Mesenchymal stem cell (in vitro differentiated cells and primary cell): ENCODE measurements around the gene RAB38.

Experiments used
- DNase-seq: peaks from one replicate; pipeline ENCODE4 v3.0.0-alpha.2; 2013
- H2AFZ ChIP-seq: one replicate; pipeline ENCODE4 v1.6.1; 2013; ENCODE audit warnings: low read depth, mild to moderate bottlenecking, control low read depth, inconsistent platforms, low read length, moderate library complexity
- H2AK5ac ChIP-seq: 2 replicates; pipeline ENCODE4 v1.6.1; 2013; ENCODE audit warnings: low read length, moderate library complexity, mild to moderate bottlenecking, inconsistent platforms; ENCODE audit not compliant: severe bottlenecking
- H2BK120ac ChIP-seq: one replicate; pipeline ENCODE4 v1.6.1; 2013; ENCODE audit warnings: low read depth, mild to moderate bottlenecking, inconsistent platforms, low read length, moderate library complexity
- H2BK12ac ChIP-seq, 2 experiments: one replicate each; pipeline ENCODE4 v1.6.1; 2013; ENCODE audit warnings: inconsistent platforms in 2 of 2, low read length in 2 of 2, mild to moderate bottlenecking in 2 of 2, moderate library complexity in 2 of 2, control low read depth in 1 of 2
- H2BK15ac ChIP-seq: one replicate; pipeline ENCODE4 v1.6.1; 2013; ENCODE audit warnings: mild to moderate bottlenecking, low read depth, inconsistent platforms; ENCODE audit not compliant: poor library complexity, severe bottlenecking
- H2BK5ac ChIP-seq: 2 replicates; pipeline ENCODE4 v1.6.1; 2013; ENCODE audit warnings: low read depth, mild to moderate bottlenecking, low read length, control low read depth, inconsistent platforms; ENCODE audit not compliant: poor library complexity, severe bottlenecking
- H3K14ac ChIP-seq, 2 experiments: one replicate each; pipeline ENCODE4 v1.6.1; 2013; ENCODE audit warnings: inconsistent platforms in 2 of 2, low read length in 2 of 2, control low read depth in 1 of 2, mild to moderate bottlenecking in 1 of 2, moderate library complexity in 1 of 2
- H3K18ac ChIP-seq, 2 experiments: one replicate each; pipeline ENCODE4 v1.6.1; 2013; ENCODE audit warnings: inconsistent platforms in 2 of 2, low read length in 2 of 2, control low read depth in 1 of 2, low read depth in 1 of 2, mild to moderate bottlenecking in 1 of 2
- H3K23ac ChIP-seq, 2 experiments: one replicate each; pipeline ENCODE4 v1.6.1; 2013; ENCODE audit warnings: inconsistent platforms in 2 of 2, low read length in 2 of 2, mild to moderate bottlenecking in 2 of 2, moderate library complexity in 2 of 2, control low read depth in 1 of 2
- H3K27ac ChIP-seq: 2 replicates; pipeline ENCODE4 v1.5.1; 2013; ENCODE audit warnings: mild to moderate bottlenecking, moderate library complexity, low read length, control low read depth, inconsistent platforms; ENCODE audit not compliant: poor library complexity, severe bottlenecking
- H3K27me3 ChIP-seq, 2 experiments: 2 replicates each; pipeline versions ENCODE4 v1.6.1 to v1.7.0; 2013; ENCODE audit warnings: low read length in 2 of 2, mild to moderate bottlenecking in 2 of 2, moderate library complexity in 2 of 2, control low read depth in 1 of 2, inconsistent platforms in 1 of 2; ENCODE audit not compliant: control insufficient read depth in 1 of 2, insufficient read depth in 1 of 2
- H3K36me3 ChIP-seq, 2 experiments: 2 replicates each; pipeline versions ENCODE4 v1.6.1 to v1.7.0; 2013; ENCODE audit warnings: low read length in 2 of 2, control low read depth in 1 of 2, inconsistent platforms in 1 of 2, low read depth in 1 of 2, mild to moderate bottlenecking in 1 of 2; ENCODE audit not compliant: insufficient read depth in 2 of 2, control insufficient read depth in 1 of 2
- H3K4ac ChIP-seq, 2 experiments: one replicate each; pipeline ENCODE4 v1.6.1; 2013; ENCODE audit warnings: inconsistent platforms in 2 of 2, low read length in 2 of 2, mild to moderate bottlenecking in 2 of 2, moderate library complexity in 2 of 2, control low read depth in 1 of 2, low read depth in 1 of 2
- H3K4me1 ChIP-seq: 2 replicates; pipeline ENCODE4 v1.6.1; 2013; ENCODE audit warnings: low read depth, low read length, control low read depth; ENCODE audit not compliant: control insufficient read depth, insufficient read depth
- H3K4me2 ChIP-seq: 2 replicates; pipeline ENCODE4 v1.6.1; 2013; ENCODE audit warnings: low read length, mild to moderate bottlenecking, inconsistent platforms; ENCODE audit not compliant: poor library complexity, severe bottlenecking
- H3K4me3 ChIP-seq, 2 experiments: 2 replicates each; pipeline versions ENCODE4 v1.5.1 to v1.7.0; 2013; ENCODE audit warnings: low read length in 2 of 2, mild to moderate bottlenecking in 2 of 2, control low read depth in 1 of 2, low read depth in 1 of 2; ENCODE audit not compliant: insufficient read depth in 1 of 2
- H3K79me1 ChIP-seq: replicated peaks from 2 replicates; pipeline ENCODE4 v1.6.1; 2013; ENCODE audit warnings: mild to moderate bottlenecking, control low read depth, low read length, inconsistent platforms; ENCODE audit not compliant: poor library complexity, severe bottlenecking
- H3K9ac ChIP-seq: 2 replicates; pipeline ENCODE4 v1.7.0; 2013; ENCODE audit warnings: mild to moderate bottlenecking, low read length, moderate library complexity
- H3K9me3 ChIP-seq: 2 replicates; pipeline ENCODE4 v1.7.0; 2013; ENCODE audit warnings: mild to moderate bottlenecking, low read length; ENCODE audit not compliant: control insufficient read depth
- H4K8ac ChIP-seq: one replicate; pipeline ENCODE4 v1.6.1; 2013; ENCODE audit warnings: inconsistent platforms, mild to moderate bottlenecking, low read length, moderate library complexity
- H4K91ac ChIP-seq: one replicate; pipeline ENCODE4 v1.6.1; 2013; ENCODE audit warnings: mild to moderate bottlenecking, low read length, inconsistent platforms
- WGBS: methylation state at CpG from one replicate; pipeline ENCODE4 v1.1.7; 2013; ENCODE audit warnings: mixed read lengths; 5-methylcytosine and 5-hydroxymethylcytosine counted together

RAB38 gene

GRCh38 chr11:88179971-88180629 is 4.9 kb upstream of the RAB38 start:
- no peak overlapping the region for H3K27ac ChIP-seq
- no peak overlapping the region for H4K8ac ChIP-seq
- H3K23ac ChIP-seq, result no peak overlapping the region
- no peak for DNase-seq
- H3K4me3 ChIP-seq, result no peak overlapping the region
- WGBS, result no CpG with 5 or more reads among the region's 3 CpGs
- no peak overlapping the region for H2BK12ac ChIP-seq
- H3K79me1 ChIP-seq, result no peaks in the 10 kb centered on the region
- H3K4me2 ChIP-seq, result no peak overlapping the region
- H3K9me3 ChIP-seq, result no peaks in the 10 kb centered on the region
- no peak overlapping the region for H2BK5ac ChIP-seq
- no peak overlapping the region for H3K4ac ChIP-seq
- H2AFZ ChIP-seq, result no peak overlapping the region
- no peak overlapping the region for H3K9ac ChIP-seq
- no peaks in the 10 kb centered on the region for H3K36me3 ChIP-seq
- no peak overlapping the region for H2BK120ac ChIP-seq
- peaks cover 1% of the 10 kb centered on the region for H3K4me1 ChIP-seq
- no peak overlapping the region for H3K18ac ChIP-seq
- H2BK15ac ChIP-seq, result no peak overlapping the region
- H2AK5ac ChIP-seq, result no peak overlapping the region
- H3K14ac ChIP-seq, result no peak overlapping the region
- H4K91ac ChIP-seq, result no peak overlapping the region
- H3K27me3 ChIP-seq, result no peaks in the 10 kb centered on the region

DNA sequence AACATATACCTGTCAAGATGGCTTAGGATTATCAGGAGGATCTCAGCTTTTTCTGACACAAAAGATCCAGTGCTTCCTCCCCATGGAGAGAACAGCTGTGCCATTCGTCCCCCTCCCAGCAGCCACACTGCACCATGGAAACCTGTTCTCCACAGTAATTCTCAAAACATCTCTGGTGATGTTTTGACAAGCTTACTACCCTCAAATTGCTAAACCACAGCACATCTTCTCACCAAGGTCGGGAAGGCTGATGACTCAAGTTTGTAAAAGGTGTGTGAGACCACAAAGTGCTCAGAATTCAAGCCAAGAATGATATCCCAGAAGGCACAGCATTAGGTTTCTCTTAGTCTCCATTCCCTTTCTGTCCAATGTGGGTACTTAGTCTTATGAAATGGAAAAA is 3.9 kb upstream of the RAB38 start:
- Histone ChIP-seq H4K8ac (no peak overlapping the region), H2AFZ (no peak overlapping the region), H2BK120ac (no peak overlapping the region), H3K18ac (no peak overlapping the region), H3K9me3 (no peaks in the 10 kb centered on the region), H3K27me3 (no peaks in the 10 kb centered on the region), H3K23ac (no peak overlapping the region), H3K9ac (no peak overlapping the region), H3K4me3 (no peak overlapping the region), H3K4ac (no peak overlapping the region), H2BK12ac (no peak overlapping the region), H3K4me2 (no peak overlapping the region), H2AK5ac (no peak overlapping the region), H3K4me1 (peaks cover 6% of the 10 kb centered on the region), H2BK15ac (no peak overlapping the region), H2BK5ac (no peak overlapping the region), H3K27ac (peak overlapping the region; percentile 14), H3K14ac (no peak overlapping the region), H3K79me1 (no peaks in the 10 kb centered on the region), H3K36me3 (no peaks in the 10 kb centered on the region), H4K91ac (no peak overlapping the region)
- 51% methylated on average over 2 of the region's 2 CpGs for WGBS
- DNase-seq, result peak; percentile 48

- Histone ChIP-seq H3K4me3 (no peak overlapping the region), H3K27ac (peak overlapping the region; percentile 20), H4K91ac (no peak overlapping the region), H2BK12ac (no peak overlapping the region), H4K8ac (no peak overlapping the region), H3K23ac (no peak overlapping the region), H3K18ac (no peak overlapping the region), H3K79me1 (no peaks in the 10 kb centered on the region), H3K4ac (no peak overlapping the region), H3K9me3 (no peaks in the 10 kb centered on the region), H3K9ac (peak overlapping the region; percentile 66), H3K4me2 (no peak overlapping the region), H2BK15ac (no peak overlapping the region), H2AFZ (no peak overlapping the region), H2BK5ac (no peak overlapping the region), H3K36me3 (no peaks in the 10 kb centered on the region), H2AK5ac (no peak overlapping the region), H2BK120ac (no peak overlapping the region), H3K4me1 (peaks cover 6% of the 10 kb centered on the region), H3K14ac (no peak overlapping the region), H3K27me3 (no peaks in the 10 kb centered on the region)
- no peak for DNase-seq
- 95% methylated on average over 4 of the region's 4 CpGs for WGBS
Measured at GRCh38 chr11:88178191-88178590, 2.9 kb upstream of the RAB38 start.

DNA sequence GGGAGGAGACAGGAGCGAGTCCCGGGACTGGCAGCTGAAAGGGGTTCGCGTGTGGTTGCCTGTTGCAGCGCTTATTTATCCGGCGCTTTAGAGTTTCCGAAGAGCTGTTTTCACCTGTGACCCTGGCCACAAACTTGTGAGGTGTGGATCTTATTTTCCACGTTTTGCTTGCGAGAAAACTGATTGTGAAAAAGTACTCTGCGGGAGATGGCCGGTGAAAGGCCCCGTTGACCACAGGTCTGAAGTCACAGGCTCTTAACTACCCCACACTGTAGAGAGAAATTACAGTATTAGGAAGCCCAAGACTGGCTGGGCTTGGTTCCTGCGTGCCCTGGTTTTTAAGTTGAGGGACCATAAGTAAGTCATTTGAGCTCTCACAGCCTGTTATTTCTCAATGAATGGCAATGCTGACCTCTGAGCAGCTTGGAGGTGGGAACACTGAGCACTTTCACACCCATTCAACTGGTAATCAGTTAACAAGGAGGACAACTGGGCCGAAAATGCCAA is 379 bp upstream of the RAB38 start:
- H3K9me3 ChIP-seq, result no peaks in the 10 kb centered on the region
- peak overlapping the region; percentile 99 for H3K4me2 ChIP-seq
- peaks cover 3% of the 10 kb centered on the region for H3K79me1 ChIP-seq
- peak overlapping the region; percentile 29 for H2AFZ ChIP-seq
- H3K9ac ChIP-seq, result no peak overlapping the region
- H2BK120ac ChIP-seq, result no peak overlapping the region
- peak overlapping the region in 1 of 2 experiments; percentile 62 for H3K4me3 ChIP-seq
- DNase-seq, result peak; percentile 65
- H3K4ac ChIP-seq, result no peak overlapping the region
- H3K36me3 ChIP-seq, result no peaks in the 10 kb centered on the region
- H3K18ac ChIP-seq, result no peak overlapping the region
- H2AK5ac ChIP-seq, result no peak overlapping the region
- H3K14ac ChIP-seq, result no peak overlapping the region
- H3K4me1 ChIP-seq, result peaks cover 6% of the 10 kb centered on the region
- no peak overlapping the region for H3K27ac ChIP-seq
- H2BK5ac ChIP-seq, result no peak overlapping the region
- no peak overlapping the region for H2BK15ac ChIP-seq
- H3K27me3 ChIP-seq, result no peaks in the 10 kb centered on the region
- 3% methylated on average over 14 of the region's 15 CpGs for WGBS
- H4K8ac ChIP-seq, result no peak overlapping the region
- no peak overlapping the region for H3K23ac ChIP-seq
- H4K91ac ChIP-seq, result no peak overlapping the region
- H2BK12ac ChIP-seq, result no peak overlapping the region
